ENCODE data around the gene CTTN. TPM values are rescaled to one million over a fixed set of nuclear protein-coding genes. Genes with fewer than 3 reads are reported as not detected.

CTTN gene
- total RNA-seq, 1 donor from 2014 or later: 412 TPM

DNA sequence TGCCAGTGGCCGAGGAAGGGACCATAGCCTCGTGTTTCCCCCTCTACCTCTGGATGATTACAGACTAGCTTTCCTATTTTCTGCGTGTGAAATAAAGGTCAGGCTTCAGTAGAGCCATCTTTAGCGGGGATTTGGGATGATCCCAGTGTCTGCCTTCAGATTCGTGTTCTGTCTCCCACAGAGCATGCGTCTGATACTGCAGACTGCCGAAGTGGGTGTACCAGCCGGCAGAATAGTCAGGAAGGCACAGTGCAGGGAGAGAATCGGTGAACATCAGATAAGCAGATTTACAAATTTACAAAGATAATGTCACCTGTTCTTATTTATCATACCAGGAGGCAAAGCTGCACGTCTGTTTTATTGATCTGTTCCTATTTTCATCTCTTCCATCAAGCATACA is 11.1 kb downstream of the CTTN start:
- DNase-seq (ENCODE audit: low read depth): no peak
- no peak overlapping the region for H3K4me3 ChIP-seq (ENCODE audit: low read depth, low read length)
- FAIRE-seq: no peak
- H3K36me3 ChIP-seq (ENCODE audit: control insufficient read depth, insufficient read depth, low read length): peaks cover 47% of the 10 kb centered on the region
- TF ChIP-seq CTCF (IDR thresholded peaks at IDR 0.05; ENCODE audit: insufficient read depth, low read length, severe bottlenecking): no peak
- H3K27me3 ChIP-seq (ENCODE audit: control insufficient read depth, insufficient read depth, low read length): no peaks in the 10 kb centered on the region

DNA sequence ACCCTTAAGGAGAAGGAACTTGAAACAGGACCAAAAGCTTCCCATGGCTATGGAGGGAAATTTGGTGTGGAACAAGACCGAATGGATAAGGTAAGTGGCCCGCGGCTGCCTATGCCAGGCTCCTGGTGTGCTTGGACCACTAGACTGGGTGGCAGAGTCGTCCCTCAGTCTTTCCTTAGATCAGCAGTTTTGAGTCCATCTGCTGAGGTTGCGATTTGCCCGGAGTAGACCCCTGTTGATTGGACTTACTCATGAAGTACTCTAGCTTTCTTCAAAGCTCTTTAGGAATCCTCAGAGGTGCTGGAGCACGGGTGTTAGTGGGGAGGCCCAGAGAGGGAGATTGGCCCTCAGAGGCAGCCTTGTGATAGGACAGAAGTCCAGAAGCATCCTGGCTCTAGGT is 11.5 kb downstream of the CTTN start:
- no peak overlapping the region for H3K4me3 ChIP-seq (ENCODE audit: low read depth, low read length)
- peaks cover 51% of the 10 kb centered on the region for H3K36me3 ChIP-seq (ENCODE audit: control insufficient read depth, insufficient read depth, low read length)
- FAIRE-seq (no peak), DNase-seq (ENCODE audit: low read depth) (no peak)
- no peak for TF ChIP-seq CTCF (IDR thresholded peaks at IDR 0.05; ENCODE audit: insufficient read depth, low read length, severe bottlenecking)
- H3K27me3 ChIP-seq (ENCODE audit: control insufficient read depth, insufficient read depth, low read length): no peaks in the 10 kb centered on the region

- DNase-seq (ENCODE audit: low read depth): no peak
- H3K36me3 ChIP-seq (ENCODE audit: control insufficient read depth, insufficient read depth, low read length): peaks cover 56% of the 10 kb centered on the region
Measured at GRCh38 chr11:70410276-70411205, 12.2 kb downstream of the CTTN start.

GRCh38 chr11:70411713-70412452 is 13.6 kb downstream of the CTTN start:
- peaks cover 59% of the 10 kb centered on the region for H3K36me3 ChIP-seq (ENCODE audit: control insufficient read depth, insufficient read depth, low read length)
- no peaks in the 10 kb centered on the region for H3K27me3 ChIP-seq (ENCODE audit: control insufficient read depth, insufficient read depth, low read length)
- H3K4me3 ChIP-seq (ENCODE audit: low read depth, low read length): no peak overlapping the region
- no peak for DNase-seq (ENCODE audit: low read depth)
- TF ChIP-seq CTCF (IDR thresholded peaks at IDR 0.05; ENCODE audit: insufficient read depth, low read length, severe bottlenecking): no peak
- FAIRE-seq: no peak

More at GRCh38 chr11:70410276-70411205, 12.2 kb downstream of the CTTN start:
- no peak for FAIRE-seq
- Histone ChIP-seq H3K27me3 (ENCODE audit: control insufficient read depth, insufficient read depth, low read length) (no peaks in the 10 kb centered on the region), H3K4me3 (ENCODE audit: low read depth, low read length) (no peak overlapping the region)
- no peak for TF ChIP-seq CTCF (IDR thresholded peaks at IDR 0.05; ENCODE audit: insufficient read depth, low read length, severe bottlenecking)

DNA sequence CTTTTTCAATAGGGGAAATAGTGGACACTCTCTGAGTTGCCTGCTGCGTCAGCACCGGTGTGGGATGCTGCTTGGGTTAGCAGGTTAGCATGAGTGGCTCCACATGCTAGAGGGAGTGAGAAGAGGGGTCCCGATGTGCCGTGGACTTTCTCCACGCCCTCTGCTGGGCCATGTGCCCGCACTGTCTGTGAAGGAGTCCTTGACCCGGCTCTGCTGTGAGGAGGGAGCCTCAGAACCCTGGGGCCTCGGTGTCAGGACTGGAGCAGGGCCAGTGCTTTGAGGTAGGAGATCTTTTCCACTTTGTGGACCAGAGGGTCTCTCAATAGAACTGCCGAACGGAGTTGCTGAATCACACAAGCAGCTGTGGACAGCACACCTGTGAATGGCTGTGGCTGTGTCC is 14.8 kb downstream of the CTTN start:
- FAIRE-seq (no peak), DNase-seq (ENCODE audit: low read depth) (no peak)
- no peak for TF ChIP-seq CTCF (IDR thresholded peaks at IDR 0.05; ENCODE audit: insufficient read depth, low read length, severe bottlenecking)
- peaks cover 59% of the 10 kb centered on the region for H3K36me3 ChIP-seq (ENCODE audit: control insufficient read depth, insufficient read depth, low read length)
- H3K4me3 ChIP-seq (ENCODE audit: low read depth, low read length): no peak overlapping the region
- H3K27me3 ChIP-seq (ENCODE audit: control insufficient read depth, insufficient read depth, low read length): no peaks in the 10 kb centered on the region

All from bronchial epithelial cell (primary cell).